Forelimb muscle (tissue), 1 donor: ENCODE results near the gene NEK11. TPM values are rescaled to one million over a fixed set of nuclear protein-coding genes. Genes with fewer than 3 reads are reported as not detected.
"Not testable (repeated sequence)": the region's sequence is repeated elsewhere in the genome, so short reads cannot be mapped to it uniquely, and the experiment has no call there.

Source experiments
- DNase-seq: peaks from one replicate; pipeline ENCODE4 v3.0.0-alpha.2; 2013; ENCODE audit warnings: low read depth
- polyA plus RNA-seq: library from polyadenylated mRNA; unstranded; fragments of 120-200 nt; gene quantifications from one replicate; pipeline ENCODE4 v1.2.1, GENCODE V29; 2013; ENCODE audit not compliant: insufficient read length

NEK11 gene
- polyA plus RNA-seq, 1 donor: 7.8 TPM

- DNase-seq: not testable (repeated sequence)
These were observed 15.8 kb downstream of the NEK11 start for GRCh38 chr3:131042271-131042985.

GRCh38 chr3:131047582-131047981, 20.9 kb downstream of the NEK11 start:
- no peak for DNase-seq

GRCh38 chr3:131048030-131048429, 21.4 kb downstream of the NEK11 start:
- DNase-seq: no peak

- DNase-seq: no peak
These were observed 23.3 kb downstream of the NEK11 start for GRCh38 chr3:131050001-131050400.

GRCh38 chr3:131053043-131053859, 26.6 kb downstream of the NEK11 start:
- no peak for DNase-seq

GRCh38 chr3:131067983-131068382, 41.3 kb downstream of the NEK11 start:
- DNase-seq: no peak

GRCh38 chr3:131072099-131072559, 45.5 kb downstream of the NEK11 start:
- DNase-seq: no peak

GRCh38 chr3:131072845-131073244, 46.2 kb downstream of the NEK11 start:
- DNase-seq: no peak

GRCh38 chr3:131075632-131076328, 49.1 kb downstream of the NEK11 start:
- no peak for DNase-seq

GRCh38 chr3:131077904-131078303, 51.2 kb downstream of the NEK11 start:
- DNase-seq: no peak

GRCh38 chr3:131079086-131079485, 52.4 kb downstream of the NEK11 start:
- DNase-seq: no peak

GRCh38 chr3:131081224-131081623, 54.5 kb downstream of the NEK11 start:
- DNase-seq: no peak

GRCh38 chr3:131082246-131082645, 55.6 kb downstream of the NEK11 start:
- DNase-seq: no peak

- peak; percentile 20 for DNase-seq
These were observed 56.5 kb downstream of the NEK11 start for GRCh38 chr3:131082871-131083863.

GRCh38 chr3:131091768-131092167, 65.1 kb downstream of the NEK11 start:
- DNase-seq: no peak

GRCh38 chr3:131107637-131108433, 81.2 kb downstream of the NEK11 start:
- DNase-seq: no peak

- DNase-seq: no peak
These were observed 82.5 kb downstream of the NEK11 start for GRCh38 chr3:131109156-131109555.

GRCh38 chr3:131110087-131110486, 83.4 kb downstream of the NEK11 start:
- no peak for DNase-seq

GRCh38 chr3:131114256-131114655, 87.6 kb downstream of the NEK11 start:
- DNase-seq: no peak

- DNase-seq: no peak
These were observed 99.0 kb downstream of the NEK11 start for GRCh38 chr3:131125684-131126083.
